Measurements from ENCODE around the gene PNRC2. TPM values are rescaled to one million over a fixed set of nuclear protein-coding genes. Genes with fewer than 3 reads are reported as not detected.
"Not testable (repeated sequence)": the region's sequence is repeated elsewhere in the genome, so short reads cannot be mapped to it uniquely, and the experiment has no call there.

PNRC2 gene
- polyA plus RNA-seq, 6 donors from 2014 or later = 152 to 189 (median 174) TPM

GRCh38 chr1:23980728-23981070, 21.1 kb downstream of the PNRC2 start:
- H3K27me3 Mint-ChIP-seq = no peaks in the 10 kb centered on the region
- peak in 1 of 2 donors; percentile 7 for ATAC-seq (ENCODE audit: low read depth in 2 of 2)

GRCh38 chr1:23984417-23985186, 25.0 kb downstream of the PNRC2 start:
- H3K4me3 Mint-ChIP-seq = peak overlapping the region in 1 of 8 donors; percentile 61
- DNase-seq = no peak
- no peak for ATAC-seq (ENCODE audit: low read depth in 2 of 2)
- H3K9me3 Mint-ChIP-seq = no peaks in the 10 kb centered on the region
- H3K36me3 Mint-ChIP-seq = no peaks in the 10 kb centered on the region
- no peak overlapping the region for H3K27ac Mint-ChIP-seq
- peaks cover 8 to 12% (median 11%) of the 10 kb centered on the region in 3 donors for H3K4me1 Mint-ChIP-seq
- no peaks in the 10 kb centered on the region for H3K27me3 Mint-ChIP-seq

More at GRCh38 chr1:23980728-23981070, 21.1 kb downstream of the PNRC2 start:
- Mint-ChIP-seq H3K9me3 (no peaks in the 10 kb centered on the region), H3K4me1 (peaks cover 40 to 47% (median 47%) of the 10 kb centered on the region in 3 donors), H3K27ac (peak overlapping the region; percentile 89 to 99 (median 98)), H3K36me3 (no peaks in the 10 kb centered on the region), H3K4me3 (peak overlapping the region; percentile 87 to 97 (median 93))
- no peak for DNase-seq

GRCh38 chr1:23987038-23987437, 27.4 kb downstream of the PNRC2 start:
- H3K27ac Mint-ChIP-seq; DNase-seq; H3K36me3 Mint-ChIP-seq; ATAC-seq (ENCODE audit: low read depth in 2 of 2); H3K4me3 Mint-ChIP-seq; H3K4me1 Mint-ChIP-seq; H3K9me3 Mint-ChIP-seq; H3K27me3 Mint-ChIP-seq: not testable (repeated sequence)

- H3K27me3 Mint-ChIP-seq = no peaks in the 10 kb centered on the region
- ATAC-seq (ENCODE audit: low read depth in 2 of 2) = no peak
- no peaks in the 10 kb centered on the region for H3K9me3 Mint-ChIP-seq
Observed at GRCh38 chr1:23989263-23989662, 29.6 kb downstream of the PNRC2 start.

GRCh38 chr1:23992011-23992410, 32.4 kb downstream of the PNRC2 start:
- not testable (repeated sequence) for H3K27me3 Mint-ChIP-seq; ATAC-seq (ENCODE audit: low read depth in 2 of 2); H3K27ac Mint-ChIP-seq; H3K36me3 Mint-ChIP-seq; H3K4me3 Mint-ChIP-seq; H3K4me1 Mint-ChIP-seq; H3K9me3 Mint-ChIP-seq; DNase-seq

More at GRCh38 chr1:23989263-23989662, 29.6 kb downstream of the PNRC2 start:
- no peak overlapping the region for H3K27ac Mint-ChIP-seq
- no peaks in the 10 kb centered on the region for H3K4me1 Mint-ChIP-seq
- no peak for DNase-seq
- no peak overlapping the region for H3K4me3 Mint-ChIP-seq
- H3K36me3 Mint-ChIP-seq = no peaks in the 10 kb centered on the region

GRCh38 chr1:23995431-23995837, 35.8 kb downstream of the PNRC2 start:
- H3K27ac Mint-ChIP-seq = peak overlapping the region in 1 of 6 donors; percentile 33
- ATAC-seq (ENCODE audit: low read depth in 2 of 2) (no peak), DNase-seq (no peak)
- peaks cover 2 to 5% (median 4%) of the 10 kb centered on the region in 3 donors for H3K4me1 Mint-ChIP-seq
- no peak overlapping the region for H3K4me3 Mint-ChIP-seq
- H3K27me3 Mint-ChIP-seq = no peaks in the 10 kb centered on the region
- no peaks in the 10 kb centered on the region for H3K36me3 Mint-ChIP-seq
- H3K9me3 Mint-ChIP-seq = no peaks in the 10 kb centered on the region

GRCh38 chr1:23996700-23997229, 37.1 kb downstream of the PNRC2 start:
- H3K27ac Mint-ChIP-seq = no peak overlapping the region
- H3K36me3 Mint-ChIP-seq = no peaks in the 10 kb centered on the region
- no peaks in the 10 kb centered on the region for H3K9me3 Mint-ChIP-seq
- no peak for ATAC-seq (ENCODE audit: low read depth in 2 of 2)
- H3K4me3 Mint-ChIP-seq = no peak overlapping the region
- DNase-seq = no peak
- peaks cover 2 to 5% (median 4%) of the 10 kb centered on the region in 3 donors for H3K4me1 Mint-ChIP-seq
- no peaks in the 10 kb centered on the region for H3K27me3 Mint-ChIP-seq

GRCh38 chr1:23997812-23998211, 38.2 kb downstream of the PNRC2 start:
- peaks cover 2 to 5% (median 4%) of the 10 kb centered on the region in 3 donors for H3K4me1 Mint-ChIP-seq
- H3K27me3 Mint-ChIP-seq = no peaks in the 10 kb centered on the region
- H3K9me3 Mint-ChIP-seq = no peaks in the 10 kb centered on the region
- DNase-seq = no peak
- H3K27ac Mint-ChIP-seq = no peak overlapping the region
- no peaks in the 10 kb centered on the region for H3K36me3 Mint-ChIP-seq
- no peak for ATAC-seq (ENCODE audit: low read depth in 2 of 2)
- H3K4me3 Mint-ChIP-seq = no peak overlapping the region

- ATAC-seq (ENCODE audit: low read depth in 2 of 2) (no peak), DNase-seq (no peak)
- H3K4me1 Mint-ChIP-seq = peaks cover 5 to 8% (median 6%) of the 10 kb centered on the region in 3 donors
- H3K9me3 Mint-ChIP-seq = peaks cover 0 to 1% (median 0%) of the 10 kb centered on the region in 7 donors
- H3K36me3 Mint-ChIP-seq = no peaks in the 10 kb centered on the region
- H3K27ac Mint-ChIP-seq = no peak overlapping the region
- H3K27me3 Mint-ChIP-seq = no peaks in the 10 kb centered on the region
- H3K4me3 Mint-ChIP-seq = no peak overlapping the region
Observed at GRCh38 chr1:23999156-23999671, 39.6 kb downstream of the PNRC2 start.

GRCh38 chr1:24002695-24003094, 43.1 kb downstream of the PNRC2 start:
- Mint-ChIP-seq H3K27me3 (peaks cover 0 to 6% (median 4%) of the 10 kb centered on the region in 3 donors), H3K4me1 (peaks cover 5 to 8% (median 6%) of the 10 kb centered on the region in 3 donors), H3K4me3 (no peak overlapping the region), H3K27ac (no peak overlapping the region), H3K36me3 (no peaks in the 10 kb centered on the region), H3K9me3 (peaks cover 0 to 2% (median 0%) of the 10 kb centered on the region in 7 donors)
- ATAC-seq (ENCODE audit: low read depth in 2 of 2) (no peak), DNase-seq (no peak)

- peaks cover 0 to 6% (median 4%) of the 10 kb centered on the region in 3 donors for H3K27me3 Mint-ChIP-seq
Observed at GRCh38 chr1:24003331-24003972, 43.8 kb downstream of the PNRC2 start.

GRCh38 chr1:24004132-24004531, 44.5 kb downstream of the PNRC2 start:
- no peak for DNase-seq
- H3K27me3 Mint-ChIP-seq = peaks cover 0 to 6% (median 4%) of the 10 kb centered on the region in 3 donors
- ATAC-seq (ENCODE audit: low read depth in 2 of 2) = no peak
- H3K9me3 Mint-ChIP-seq = peaks cover 0 to 2% (median 0%) of the 10 kb centered on the region in 7 donors
- no peak overlapping the region for H3K27ac Mint-ChIP-seq
- peaks cover under 1 to 4% (median 4%) of the 10 kb centered on the region in 3 donors for H3K4me1 Mint-ChIP-seq
- H3K36me3 Mint-ChIP-seq = no peaks in the 10 kb centered on the region
- H3K4me3 Mint-ChIP-seq = no peak overlapping the region

More at GRCh38 chr1:24003331-24003972, 43.8 kb downstream of the PNRC2 start:
- Mint-ChIP-seq H3K9me3 (peaks cover 0 to 2% (median 0%) of the 10 kb centered on the region in 7 donors), H3K27ac (peak overlapping the region in 1 of 6 donors; percentile 27), H3K36me3 (no peaks in the 10 kb centered on the region), H3K4me3 (no peak overlapping the region), H3K4me1 (peaks cover 5 to 8% (median 6%) of the 10 kb centered on the region in 3 donors)
- peak in 1 of 2 donors; percentile 51 for ATAC-seq (ENCODE audit: low read depth in 2 of 2)
- DNase-seq = no peak

GRCh38 chr1:24005163-24005562, 45.5 kb downstream of the PNRC2 start:
- no peaks in the 10 kb centered on the region for H3K36me3 Mint-ChIP-seq
- ATAC-seq (ENCODE audit: low read depth in 2 of 2) (no peak), DNase-seq (no peak)
- H3K27me3 Mint-ChIP-seq = peaks cover 4 to 13% (median 8%) of the 10 kb centered on the region in 3 donors
- peaks cover 0 to 4% (median 4%) of the 10 kb centered on the region in 3 donors for H3K4me1 Mint-ChIP-seq
- H3K27ac Mint-ChIP-seq = no peak overlapping the region
- peaks cover 0 to 2% (median 0%) of the 10 kb centered on the region in 7 donors for H3K9me3 Mint-ChIP-seq
- no peak overlapping the region for H3K4me3 Mint-ChIP-seq
